K562 (cell line): Measurements from ENCODE around the gene ZNF837. TPM values are rescaled to one million over a fixed set of nuclear protein-coding genes. Genes with fewer than 3 reads are reported as not detected.

Experiments used
- AFF4 ChIP-seq: sonication (generic); formaldehyde crosslinking; IDR thresholded peaks from 2 replicates; pipeline ENCODE4 v1.8.0; 2023; ENCODE audit warnings: mild to moderate bottlenecking, missing genetic modification reagents
- CCAR2 ChIP-seq: fragments of 200-400 bp; formaldehyde crosslinking; IDR thresholded peaks from 2 replicates; pipeline ENCODE4 v1.6.1; 2017; ENCODE audit warnings: mild to moderate bottlenecking, low read depth, low read length
- GATAD2B ChIP-seq: fragments of 450-650 bp; IDR thresholded peaks from 2 replicates; pipeline ENCODE4 v1.6.1; 2017; ENCODE audit warnings: mild to moderate bottlenecking, borderline replicate concordance
- HDAC1 ChIP-seq, 2 experiments: fragments of 450-650 bp; IDR thresholded peaks; 2 replicates each; pipeline ENCODE4 v1.6.1; 2016 to 2017; ENCODE audit warnings: inconsistent platforms in 1 of 2, mild to moderate bottlenecking in 1 of 2, moderate library complexity in 1 of 2
- HNRNPUL1 ChIP-seq: fragments of 200-400 bp; formaldehyde crosslinking; IDR thresholded peaks from 2 replicates; pipeline ENCODE4 v1.6.1; 2017; ENCODE audit warnings: low read length
- MBD1 ChIP-seq: fragments of 250-450 bp; sonication (Bioruptor Pico); IDR thresholded peaks from 2 replicates; pipeline ENCODE4 v1.8.0; 2022; ENCODE audit warnings: inconsistent platforms
- MIER1 ChIP-seq: fragments of 450-650 bp; IDR thresholded peaks from 2 replicates; pipeline ENCODE4 v1.6.1; 2016; ENCODE audit warnings: antibody characterized with exemption, mild to moderate bottlenecking, low read depth
- NFE2 ChIP-seq: IDR thresholded peaks from 2 replicates; pipeline ENCODE4 v1.6.1; 2014; ENCODE audit warnings: antibody characterized with exemption, low read depth
- PTRF ChIP-seq: fragments of 450-650 bp; IDR thresholded peaks from 2 replicates; pipeline ENCODE4 v1.6.1; 2016; ENCODE audit warnings: mild to moderate bottlenecking, missing genetic modification characterization, missing compliant biosample characterization
- THRAP3 ChIP-seq: fragments of 450-650 bp; IDR thresholded peaks from 2 replicates; pipeline ENCODE4 v1.6.1; 2016; ENCODE audit warnings: mild to moderate bottlenecking, inconsistent platforms, borderline replicate concordance
- YBX1 ChIP-seq: fragments of 450-650 bp; IDR thresholded peaks from 2 replicates; pipeline ENCODE4 v1.7.1; 2016; ENCODE audit warnings: mild to moderate bottlenecking
- ZBTB2 ChIP-seq: fragments of 450-650 bp; IDR thresholded peaks from 2 replicates; pipeline ENCODE4 v1.6.1; 2016; ENCODE audit warnings: antibody characterized with exemption
- ZBTB34 ChIP-seq: fragments of 250-450 bp; sonication (Bioruptor Pico); IDR thresholded peaks from 2 replicates; pipeline ENCODE4 v1.8.0; 2021; ENCODE audit warnings: mild to moderate bottlenecking, moderate library complexity
- ZNF134 ChIP-seq: fragments of 250-450 bp; sonication (Bioruptor Pico); conservative IDR thresholded peaks from 2 replicates; pipeline ENCODE4 v1.4.0; 2020
- ZNF140 ChIP-seq: fragments of 250-450 bp; sonication (Bioruptor Pico); IDR thresholded peaks from 2 replicates; pipeline ENCODE4 v1.8.0; 2021; ENCODE audit warnings: moderate library complexity, mild to moderate bottlenecking, inconsistent platforms
- ZNF445 ChIP-seq: fragments of 250-450 bp; sonication (Bioruptor Pico); IDR thresholded peaks from 2 replicates; pipeline ENCODE4 v1.4.0; 2020; ENCODE audit warnings: low read depth, mild to moderate bottlenecking, moderate library complexity
- ZNF586 ChIP-seq: fragments of 450-650 bp; formaldehyde crosslinking; conservative IDR thresholded peaks from 2 replicates; pipeline ENCODE4 v1.4.0; 2020; ENCODE audit warnings: mild to moderate bottlenecking, moderate library complexity
- ZNF764 ChIP-seq: fragments of 250-450 bp; sonication (Bioruptor Pico); IDR thresholded peaks from 2 replicates; pipeline ENCODE4 v1.4.0; 2020; ENCODE audit warnings: low read depth, mild to moderate bottlenecking, moderate library complexity
- ZNF766 ChIP-seq: fragments of 200-800 bp; sonication (Bioruptor generic); conservative IDR thresholded peaks from 2 replicates; pipeline ENCODE4 v1.6.1; 2016; ENCODE audit warnings: missing genetic modification characterization, missing compliant biosample characterization
- ZNF780A ChIP-seq: fragments of 250-450 bp; sonication (Bioruptor Pico); IDR thresholded peaks from 2 replicates; pipeline ENCODE4 v1.5.0; 2021; ENCODE audit warnings: mild to moderate bottlenecking
- ZSCAN29 ChIP-seq: fragments of 450-650 bp; IDR thresholded peaks from 2 replicates; pipeline ENCODE4 v1.6.1; 2017
- polyA plus RNA-seq, 8 experiments: library from polyadenylated mRNA; depleted of rRNA in 4 of 8; stranded (reverse) in 5 of 8; unstranded in 3 of 8; fragments of >200 nt; fragmentation: Nextera tagmentation in 2 of 8; fragmentation: Illumina TruSeq in 1 of 8; extraction: Ambion mirVana in 2 of 8; extraction: Trizol in 1 of 8; gene quantifications; 2 replicates each; pipeline versions ENCODE4 v1.2.1 to v1.2.3, GENCODE V29; 2011 to 2014; ENCODE audit warnings: inconsistent platforms in 1 of 8, missing spikeins in 1 of 8
- total RNA-seq, 7 experiments: library from RNA; depleted of rRNA in 6 of 7; stranded (reverse); fragments of >200 nt in 6 of 7; fragmentation: Illumina TruSeq in 2 of 7; extraction: Trizol in 2 of 7; gene quantifications; 2 replicates each; pipeline versions ENCODE4 v1.2.1 to v1.2.3, GENCODE V29; 2011 to 2021; ENCODE audit warnings: low replicate concordance in 1 of 7

ZNF837 gene
- total and polyA plus RNA-seq, 9 of the 15 experiments (the other 6 are each of a cell fraction or from before 2014, with no cell fraction given): 0.11 to 2.1 (median 0.57) TPM; not detected in 4

GRCh38 chr19:58409010-58409790 is 28.4 kb upstream of the ZNF837 start (continued):
- TF ChIP-seq ZNF445 (CRISPR knock-in tag): no peak
- TF ChIP-seq CCAR2: no peak
- no peak for TF ChIP-seq ZBTB34 (CRISPR knock-in tag)
- no peak for TF ChIP-seq MIER1
- TF ChIP-seq ZNF134 (CRISPR knock-in tag): no peak
- TF ChIP-seq THRAP3: no peak
- TF ChIP-seq ZNF586 (CRISPR knock-in tag): no peak
- no peak for TF ChIP-seq ZNF764 (CRISPR knock-in tag)
- TF ChIP-seq ZNF140 (CRISPR knock-in tag): no peak
- no peak for TF ChIP-seq ZSCAN29
- no peak for TF ChIP-seq MBD1 (CRISPR knock-in tag)
- no peak for TF ChIP-seq PTRF (tag)
- 0 out of 4 replicates have a peak, but pooled peaks of 1 of the 2 experiments have one; percentile 38 for TF ChIP-seq HDAC1 (IDR thresholded peaks at IDR 0.05)
- TF ChIP-seq ZBTB2: peak; percentile 29; the same call in 1 of the 2 replicates
- no peak for TF ChIP-seq NFE2
- TF ChIP-seq GATAD2B: no peak
- TF ChIP-seq AFF4 (CRISPR knock-in tag): 0 out of 2 replicates have a peak, but pooled peaks have one; percentile 79
- no peak for TF ChIP-seq HNRNPUL1
- TF ChIP-seq ZNF780A (CRISPR knock-in tag): no peak
- TF ChIP-seq ZNF766 (CRISPR knock-in tag): no peak
- no peak for TF ChIP-seq YBX1
